GM10266 (cell line): ENCODE measurements around the gene SPTLC2.

Experiments
- DNase-seq: peaks from one replicate; pipeline ENCODE4 v3.0.0; 2012; ENCODE audit errors: extremely low spot score
- TF ChIP-seq, protein P1 (sequence below): IDR thresholded peaks from 2 replicates; pipeline ENCODE4 v1.5.1; 2012; ENCODE audit warnings: mild to moderate bottlenecking, low read depth; ENCODE audit not compliant: control insufficient read depth, insufficient read depth; ENCODE audit errors: missing control alignments

Gene SPTLC2

DNA sequence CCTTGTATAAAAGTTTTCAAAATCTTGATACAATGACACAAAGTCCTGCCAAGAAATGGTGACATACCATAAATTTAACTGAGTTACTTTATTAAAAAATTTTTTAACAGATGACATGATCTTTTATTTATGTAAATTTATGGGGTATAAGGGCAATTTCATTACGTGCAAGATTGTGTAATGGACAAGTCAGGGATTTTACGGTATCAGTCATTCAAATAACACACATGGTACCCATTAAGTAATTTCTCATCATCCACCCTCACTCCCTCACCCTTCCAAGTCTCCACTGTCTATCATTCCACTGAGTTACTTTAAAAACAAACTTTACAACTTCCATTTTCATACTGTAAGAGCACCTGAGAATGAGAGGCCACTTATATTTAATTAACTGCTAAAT, 37.4 kb downstream of the SPTLC2 start:
- TF ChIP-seq, protein P1, sequence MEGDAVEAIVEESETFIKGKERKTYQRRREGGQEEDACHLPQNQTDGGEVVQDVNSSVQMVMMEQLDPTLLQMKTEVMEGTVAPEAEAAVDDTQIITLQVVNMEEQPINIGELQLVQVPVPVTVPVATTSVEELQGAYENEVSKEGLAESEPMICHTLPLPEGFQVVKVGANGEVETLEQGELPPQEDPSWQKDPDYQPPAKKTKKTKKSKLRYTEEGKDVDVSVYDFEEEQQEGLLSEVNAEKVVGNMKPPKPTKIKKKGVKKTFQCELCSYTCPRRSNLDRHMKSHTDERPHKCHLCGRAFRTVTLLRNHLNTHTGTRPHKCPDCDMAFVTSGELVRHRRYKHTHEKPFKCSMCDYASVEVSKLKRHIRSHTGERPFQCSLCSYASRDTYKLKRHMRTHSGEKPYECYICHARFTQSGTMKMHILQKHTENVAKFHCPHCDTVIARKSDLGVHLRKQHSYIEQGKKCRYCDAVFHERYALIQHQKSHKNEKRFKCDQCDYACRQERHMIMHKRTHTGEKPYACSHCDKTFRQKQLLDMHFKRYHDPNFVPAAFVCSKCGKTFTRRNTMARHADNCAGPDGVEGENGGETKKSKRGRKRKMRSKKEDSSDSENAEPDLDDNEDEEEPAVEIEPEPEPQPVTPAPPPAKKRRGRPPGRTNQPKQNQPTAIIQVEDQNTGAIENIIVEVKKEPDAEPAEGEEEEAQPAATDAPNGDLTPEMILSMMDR, result no peak
- DNase-seq, result no peak

DNA sequence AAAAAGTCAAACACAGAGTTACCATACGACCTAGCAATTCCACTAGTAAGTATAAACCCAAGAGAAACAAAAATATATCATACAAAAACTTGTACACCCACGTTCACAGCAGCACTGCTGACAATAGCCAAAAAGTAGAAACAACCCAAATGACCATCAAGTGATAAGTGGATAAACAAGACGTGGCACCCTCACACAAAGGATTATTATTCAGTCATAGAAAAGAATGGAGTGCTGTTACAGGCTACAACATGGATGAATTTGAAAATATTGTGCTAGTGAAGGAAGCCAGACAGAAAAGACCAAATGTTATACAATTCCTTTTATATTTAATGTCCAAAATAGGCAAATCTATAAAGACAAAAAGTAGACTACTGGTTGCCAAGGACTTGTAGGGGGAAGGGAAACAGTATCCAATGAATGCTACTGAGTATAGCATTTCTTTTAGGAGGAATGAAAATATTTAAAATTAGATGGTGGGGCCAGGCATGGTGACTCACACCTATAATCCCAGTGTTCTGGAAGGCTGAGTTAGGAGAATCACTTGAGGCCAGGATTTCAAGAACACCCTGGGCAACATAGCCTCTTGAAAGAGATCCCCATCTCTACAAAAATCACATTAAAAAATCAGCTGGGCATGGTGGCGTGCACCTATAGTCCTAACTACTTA, 41.9 kb downstream of the SPTLC2 start:
- TF ChIP-seq, protein P1, result no peak
- DNase-seq, result no peak

GRCh38 chr14:77573964-77574363, 42.5 kb downstream of the SPTLC2 start:
- DNase-seq, result no peak
- TF ChIP-seq, protein P1, result no peak

DNA sequence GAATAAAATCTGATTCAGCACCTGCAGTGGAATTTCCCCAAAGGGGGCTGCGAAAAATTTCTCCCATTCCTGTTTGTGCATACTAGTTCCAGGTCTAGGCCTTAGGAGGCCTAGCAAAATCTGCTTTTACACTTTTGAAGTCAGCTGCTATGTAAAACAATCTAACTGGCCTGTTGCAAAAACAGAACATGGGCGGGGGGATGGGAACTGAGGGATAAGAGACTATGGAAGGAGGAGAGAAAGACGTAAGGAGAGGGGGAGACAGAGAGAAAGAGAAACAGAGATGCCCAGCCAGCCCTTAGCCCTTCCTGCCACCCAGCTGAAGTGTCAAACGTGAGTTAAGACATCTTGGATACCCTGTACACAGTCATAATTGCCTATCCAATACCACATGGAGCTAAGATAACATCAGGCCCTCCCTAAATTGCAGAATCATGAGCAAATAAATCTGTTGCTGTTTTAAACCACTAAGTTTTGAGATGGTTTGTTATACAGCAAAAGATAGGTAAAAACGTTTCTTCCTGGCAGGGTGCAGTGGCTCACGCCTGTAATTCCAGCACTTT, 45.6 kb downstream of the SPTLC2 start:
- TF ChIP-seq, protein P1, result no peak
- no peak for DNase-seq

- no peak for DNase-seq
- TF ChIP-seq, protein P1, result no peak
Measured at GRCh38 chr14:77565994-77566305, 50.5 kb downstream of the SPTLC2 start.

DNA sequence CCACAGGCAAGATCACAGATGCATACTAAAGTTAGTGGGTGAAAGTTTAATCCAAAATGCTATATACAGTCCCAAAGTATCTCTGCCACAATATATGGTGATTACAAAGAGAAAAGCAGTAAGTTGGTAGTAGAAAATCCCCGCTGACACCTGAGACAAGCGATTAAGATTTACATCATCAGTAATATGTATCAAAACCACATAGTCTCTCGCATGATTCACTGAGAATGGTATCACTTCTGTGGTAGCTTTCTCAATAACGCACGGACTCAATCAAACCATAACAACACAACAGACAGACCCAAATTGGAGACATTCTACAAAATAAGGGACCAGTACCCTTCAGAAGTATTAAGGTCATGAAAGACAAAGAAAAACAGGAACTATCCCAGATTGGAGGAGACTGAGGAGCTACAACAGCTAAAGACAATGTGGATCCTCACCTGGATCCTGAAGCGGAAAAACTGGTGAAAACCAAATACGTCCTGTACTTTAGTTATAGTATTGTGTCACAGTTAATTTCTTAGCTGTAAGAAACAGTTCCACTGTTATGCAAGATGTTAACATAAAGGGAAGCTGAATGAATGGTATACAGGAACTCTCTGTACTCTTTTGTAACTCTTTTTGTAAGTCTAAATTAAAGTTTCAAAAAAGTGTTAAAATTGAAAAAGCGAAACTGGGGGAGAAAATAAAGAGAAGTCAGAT, 51.0 kb downstream of the SPTLC2 start:
- TF ChIP-seq, protein P1, result no peak

GRCh38 chr14:77562681-77563080, 53.8 kb downstream of the SPTLC2 start:
- DNase-seq, result no peak
- TF ChIP-seq, protein P1, result no peak

More for the DNA sequence above, 51.0 kb downstream of the SPTLC2 start:
- no peak for DNase-seq
